PC-9 (cell line): ENCODE data around the gene DDR1.

Source experiments
- EZH2 ChIP-seq: fragments of 200-600 bp; sonication (generic); IDR thresholded peaks from 2 replicates; pipeline ENCODE4 v1.8.0; 2017; ENCODE audit warnings: antibody characterized with exemption, low read depth
- TF ChIP-seq, protein P1 (sequence below): fragments of 200-600 bp; sonication (generic); conservative IDR thresholded peaks from 2 replicates; pipeline ENCODE4 v1.6.1; 2017; ENCODE audit warnings: mixed run types, antibody characterized with exemption, mild to moderate bottlenecking, moderate library complexity

DNA sequence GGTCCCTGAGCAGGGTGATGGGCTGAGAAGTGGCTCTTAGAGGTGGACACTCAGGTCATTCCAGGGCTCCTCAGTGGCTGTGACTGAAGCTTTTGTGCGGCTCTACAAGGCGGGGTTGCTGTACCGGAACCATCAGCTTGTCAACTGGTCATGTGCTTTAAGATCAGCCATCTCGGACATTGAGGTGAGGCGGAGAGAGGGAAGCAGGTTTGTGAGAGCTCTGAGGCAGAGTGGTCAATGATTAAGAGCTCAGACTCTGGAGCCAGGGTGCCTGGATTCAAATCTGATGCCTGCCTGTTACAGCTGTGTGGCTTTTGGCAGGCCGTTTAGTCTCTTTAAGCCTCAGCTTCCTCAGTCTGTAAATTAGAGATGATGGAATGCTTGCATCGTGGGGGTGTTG, 32.7 kb downstream of the DDR1 start:
- TF ChIP-seq, protein P1, sequence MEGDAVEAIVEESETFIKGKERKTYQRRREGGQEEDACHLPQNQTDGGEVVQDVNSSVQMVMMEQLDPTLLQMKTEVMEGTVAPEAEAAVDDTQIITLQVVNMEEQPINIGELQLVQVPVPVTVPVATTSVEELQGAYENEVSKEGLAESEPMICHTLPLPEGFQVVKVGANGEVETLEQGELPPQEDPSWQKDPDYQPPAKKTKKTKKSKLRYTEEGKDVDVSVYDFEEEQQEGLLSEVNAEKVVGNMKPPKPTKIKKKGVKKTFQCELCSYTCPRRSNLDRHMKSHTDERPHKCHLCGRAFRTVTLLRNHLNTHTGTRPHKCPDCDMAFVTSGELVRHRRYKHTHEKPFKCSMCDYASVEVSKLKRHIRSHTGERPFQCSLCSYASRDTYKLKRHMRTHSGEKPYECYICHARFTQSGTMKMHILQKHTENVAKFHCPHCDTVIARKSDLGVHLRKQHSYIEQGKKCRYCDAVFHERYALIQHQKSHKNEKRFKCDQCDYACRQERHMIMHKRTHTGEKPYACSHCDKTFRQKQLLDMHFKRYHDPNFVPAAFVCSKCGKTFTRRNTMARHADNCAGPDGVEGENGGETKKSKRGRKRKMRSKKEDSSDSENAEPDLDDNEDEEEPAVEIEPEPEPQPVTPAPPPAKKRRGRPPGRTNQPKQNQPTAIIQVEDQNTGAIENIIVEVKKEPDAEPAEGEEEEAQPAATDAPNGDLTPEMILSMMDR: no peak
- no peak for TF ChIP-seq EZH2
